HG03095 (cell line): ENCODE measurements around the gene SEPTIN10.
"Not testable (repeated sequence)": the region's sequence is repeated elsewhere in the genome, so short reads cannot be mapped to it uniquely, and the experiment has no call there.

Experiments
- ATAC-seq: cut with Tn5 transposase; IDR thresholded peaks from one replicate; pipeline ENCODE4 v1.9.1; 2021; ENCODE audit warnings: moderate library complexity; ENCODE audit not compliant: unreplicated experiment

Gene SEPTIN10

GRCh38 chr2:109613922-109614714, at the start of gene SEPTIN10, which contains the start of gene SOWAHC:
Gene SEPTIN10, minus strand, starts transcription at chr2:109613966. Its CDS starts 139 bp downstream, at chr2:109613827.
Gene SOWAHC, plus strand, starts transcription at chr2:109614364. Its CDS starts 126 bp downstream, at chr2:109614490.
- peak; percentile 74 for ATAC-seq

- ATAC-seq: no peak
Observed at GRCh38 chr2:109662889-109663288, 49.1 kb upstream of the SEPTIN10 start.

GRCh38 chr2:109660046-109660860, 46.5 kb upstream of the SEPTIN10 start:
- no peak for ATAC-seq

GRCh38 chr2:109659396-109660045, 45.8 kb upstream of the SEPTIN10 start:
- no peak for ATAC-seq

GRCh38 chr2:109655287-109655686, 41.5 kb upstream of the SEPTIN10 start:
- ATAC-seq: no peak

GRCh38 chr2:109654326-109655050, 40.7 kb upstream of the SEPTIN10 start:
- ATAC-seq: no peak

GRCh38 chr2:109649736-109650695, 36.2 kb upstream of the SEPTIN10 start:
- ATAC-seq: no peak

GRCh38 chr2:109648041-109648527, 34.3 kb upstream of the SEPTIN10 start:
- no peak for ATAC-seq

- no peak for ATAC-seq
Observed at GRCh38 chr2:109647636-109648035, 33.9 kb upstream of the SEPTIN10 start.

- no peak for ATAC-seq
Observed at GRCh38 chr2:109646961-109647360, 33.2 kb upstream of the SEPTIN10 start.

- no peak for ATAC-seq
Observed at GRCh38 chr2:109645412-109646184, 31.8 kb upstream of the SEPTIN10 start.

- ATAC-seq: no peak
Observed at GRCh38 chr2:109644571-109645275, 31.0 kb upstream of the SEPTIN10 start.

- ATAC-seq: not testable (repeated sequence)
Observed at GRCh38 chr2:109640000-109640399, 26.2 kb upstream of the SEPTIN10 start.

GRCh38 chr2:109638795-109639194, 25.0 kb upstream of the SEPTIN10 start:
- no peak for ATAC-seq

GRCh38 chr2:109637749-109638570, 24.2 kb upstream of the SEPTIN10 start:
- ATAC-seq: peak; percentile 73

- ATAC-seq: no peak
Observed at GRCh38 chr2:109636317-109636716, 22.6 kb upstream of the SEPTIN10 start.
